Activated CD4-positive, alpha-beta T cell treated with anti-CD3 and anti-CD28 coated beads for 24 hours (primary cell): ENCODE data around the gene RFX4.

Experiments
- DNase-seq, 2 donors: peaks; one replicate each; pipeline ENCODE4 v3.0.0-alpha.2; 2020; ENCODE audit warnings: low read depth in 2 of 2

Gene RFX4

DNA sequence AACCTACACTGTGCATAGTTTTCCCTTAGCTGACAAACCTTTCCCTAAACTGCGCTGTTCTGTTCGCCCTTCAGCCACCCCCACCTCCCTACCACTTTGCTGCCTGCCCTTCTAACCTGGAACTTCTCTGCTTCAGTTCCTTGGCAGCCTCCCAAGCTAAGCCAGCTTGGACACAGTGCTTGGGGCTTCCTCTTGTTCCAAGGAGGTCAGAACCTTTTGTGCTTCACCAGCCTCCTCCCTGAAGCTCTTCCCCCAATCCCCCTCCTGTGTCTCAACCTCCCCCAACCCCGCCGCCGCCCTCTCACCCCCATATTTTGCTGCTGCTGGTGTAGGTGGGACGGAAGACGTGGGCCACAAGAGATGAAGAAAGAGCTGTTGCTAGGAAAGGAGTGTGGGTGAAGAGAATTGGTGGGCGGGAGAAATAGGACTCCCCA lies 183.6 kb downstream of the RFX4 start:
- DNase-seq, result no peak

DNA sequence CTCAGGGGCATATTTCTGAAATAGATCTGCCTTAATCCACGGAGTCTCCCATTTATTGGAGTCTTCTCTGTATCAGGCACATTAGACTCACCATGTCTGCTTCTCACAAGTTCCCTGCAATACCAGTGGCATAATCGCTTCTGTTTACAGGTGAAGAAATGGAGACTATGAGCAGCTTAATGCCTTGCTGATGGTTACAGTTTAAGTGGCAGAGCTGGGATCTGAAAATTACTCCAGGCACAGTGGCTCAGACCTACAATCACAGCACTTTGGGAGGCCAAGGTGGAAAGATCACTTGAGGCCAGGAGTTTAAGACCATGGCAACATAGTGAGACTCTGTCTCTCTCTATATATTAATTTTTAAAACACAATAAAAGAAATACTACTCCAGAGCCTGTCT lies 184.4 kb downstream of the RFX4 start:
- DNase-seq, result no peak

DNA sequence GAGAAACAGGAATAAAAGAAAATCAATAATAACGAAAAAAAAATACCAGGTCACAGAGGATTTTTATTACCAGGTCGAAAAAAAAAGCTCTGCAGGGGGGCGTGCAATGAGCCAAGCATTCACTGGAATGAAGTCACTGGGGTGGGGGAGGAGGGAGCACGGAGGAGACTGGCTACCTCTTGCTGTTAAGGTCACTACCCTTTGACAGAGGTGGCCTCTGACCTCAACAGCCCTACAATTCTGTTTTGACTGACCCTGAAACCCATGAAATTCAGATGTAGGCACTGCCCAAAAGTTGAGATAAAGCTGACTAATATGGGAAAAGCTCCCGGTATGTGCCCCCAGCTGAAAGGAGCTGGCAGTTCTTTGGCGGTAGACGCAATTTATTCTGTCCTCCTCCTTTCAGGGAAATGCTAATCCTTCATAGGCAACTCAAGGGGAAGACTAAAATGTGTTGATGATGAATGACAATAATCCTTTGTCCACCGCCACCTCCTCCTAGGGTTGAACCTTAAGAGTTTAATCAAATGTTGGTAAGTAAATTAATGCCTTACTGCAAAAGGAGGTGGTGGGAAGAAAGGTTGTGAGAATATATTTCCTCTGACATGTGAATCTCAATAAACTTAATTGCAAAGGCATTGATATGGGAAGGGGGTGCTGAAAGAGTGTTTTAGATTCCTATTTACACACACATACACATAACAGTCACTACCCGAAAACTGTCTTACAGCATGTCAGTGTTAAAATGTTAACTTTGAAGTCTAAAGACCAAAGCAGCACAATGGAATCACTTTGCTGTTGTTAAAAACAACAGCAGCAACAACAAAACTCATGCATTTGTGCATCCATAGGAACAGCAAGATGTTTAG lies 185.4 kb downstream of the RFX4 start:
- no peak for DNase-seq

DNA sequence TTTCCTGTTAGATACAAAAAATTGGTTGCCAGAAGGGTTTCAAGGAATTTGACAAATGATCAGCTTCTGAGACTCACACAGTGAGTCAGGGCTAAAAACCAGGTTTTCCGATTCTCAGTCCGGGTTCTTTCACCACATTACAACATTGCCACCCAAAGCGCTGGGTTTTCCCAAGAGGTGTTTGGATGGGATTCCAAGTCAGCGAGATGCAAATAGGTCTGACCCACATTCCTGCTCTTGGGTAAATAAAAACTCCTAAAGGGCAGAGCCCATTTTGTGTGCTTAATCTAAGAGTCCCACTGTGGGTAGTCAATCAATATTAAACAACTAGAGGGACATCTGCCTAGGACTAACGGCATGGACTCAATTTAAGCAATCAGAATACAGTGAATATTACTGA lies 186.3 kb downstream of the RFX4 start:
- no peak for DNase-seq

DNA sequence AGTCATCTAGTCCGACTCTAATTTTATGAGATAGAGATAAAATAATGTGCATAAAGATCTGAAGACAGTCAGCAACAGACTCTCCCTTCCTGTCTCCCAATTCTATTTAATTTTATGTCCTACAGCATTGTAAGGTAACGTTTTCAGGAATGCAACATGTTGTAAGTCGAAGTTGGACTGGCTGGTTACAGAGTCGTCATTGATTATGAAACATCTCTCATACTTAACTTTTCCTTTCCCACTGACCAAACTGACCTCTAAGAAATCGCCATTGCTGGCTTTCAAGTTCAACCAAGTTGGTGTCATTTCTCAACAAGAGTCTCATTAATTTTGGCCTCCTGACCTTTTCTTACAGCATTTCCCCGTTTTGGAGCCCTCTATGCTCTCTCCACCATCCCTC lies 186.7 kb downstream of the RFX4 start:
- no peak for DNase-seq

DNA sequence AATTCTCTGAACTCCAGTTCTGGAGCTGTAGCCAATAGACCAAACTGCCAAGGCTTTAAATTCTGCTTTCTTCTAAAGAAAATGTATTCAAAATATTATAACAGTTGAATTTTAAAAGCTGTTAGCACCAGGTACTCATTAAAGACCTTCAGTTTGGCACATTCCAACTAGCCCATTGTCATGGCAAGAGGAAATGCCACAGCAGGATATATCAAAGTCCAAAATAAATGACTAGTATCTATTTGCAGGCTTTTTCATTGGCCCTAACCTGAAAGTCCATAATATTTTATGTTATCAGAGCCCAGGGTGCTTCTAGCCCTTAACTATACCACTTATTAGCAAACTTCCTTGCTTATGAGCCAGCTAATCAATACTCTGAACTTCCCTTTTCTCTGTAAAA lies 188.6 kb downstream of the RFX4 start:
- no peak for DNase-seq

DNA sequence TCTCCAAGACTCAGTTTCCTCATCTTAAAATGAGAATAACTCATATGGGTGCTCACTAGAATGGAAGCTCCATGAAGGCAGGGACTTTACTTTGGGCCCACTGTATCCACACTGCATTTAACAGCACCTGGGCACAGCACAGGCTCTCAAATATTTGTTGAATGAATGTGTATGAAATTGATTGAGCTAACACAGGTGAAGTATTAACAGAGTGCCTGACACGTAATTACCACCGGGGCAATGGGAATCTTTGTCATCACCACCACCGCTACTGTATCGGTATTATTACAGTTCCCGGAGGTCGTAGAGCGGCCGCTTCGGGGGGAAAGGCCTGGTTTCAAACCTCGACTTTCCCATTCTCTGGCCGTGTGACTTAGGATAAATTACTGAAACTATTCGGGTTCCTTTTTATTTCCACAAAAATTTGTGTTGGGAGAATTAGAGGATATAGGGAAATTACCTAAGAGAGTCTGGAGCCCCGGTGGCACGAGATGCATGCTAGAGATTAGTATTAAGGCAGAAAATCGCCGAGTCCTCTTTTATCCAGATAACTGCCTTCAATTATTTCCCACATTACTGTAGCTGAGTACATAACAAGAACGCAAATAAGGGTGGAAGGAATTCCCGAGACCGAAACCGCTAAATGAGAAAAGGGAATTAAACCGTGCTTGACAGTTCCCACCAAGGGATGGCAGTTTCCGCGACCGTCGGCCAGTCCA lies 190.6 kb downstream of the RFX4 start:
- no peak for DNase-seq

DNA sequence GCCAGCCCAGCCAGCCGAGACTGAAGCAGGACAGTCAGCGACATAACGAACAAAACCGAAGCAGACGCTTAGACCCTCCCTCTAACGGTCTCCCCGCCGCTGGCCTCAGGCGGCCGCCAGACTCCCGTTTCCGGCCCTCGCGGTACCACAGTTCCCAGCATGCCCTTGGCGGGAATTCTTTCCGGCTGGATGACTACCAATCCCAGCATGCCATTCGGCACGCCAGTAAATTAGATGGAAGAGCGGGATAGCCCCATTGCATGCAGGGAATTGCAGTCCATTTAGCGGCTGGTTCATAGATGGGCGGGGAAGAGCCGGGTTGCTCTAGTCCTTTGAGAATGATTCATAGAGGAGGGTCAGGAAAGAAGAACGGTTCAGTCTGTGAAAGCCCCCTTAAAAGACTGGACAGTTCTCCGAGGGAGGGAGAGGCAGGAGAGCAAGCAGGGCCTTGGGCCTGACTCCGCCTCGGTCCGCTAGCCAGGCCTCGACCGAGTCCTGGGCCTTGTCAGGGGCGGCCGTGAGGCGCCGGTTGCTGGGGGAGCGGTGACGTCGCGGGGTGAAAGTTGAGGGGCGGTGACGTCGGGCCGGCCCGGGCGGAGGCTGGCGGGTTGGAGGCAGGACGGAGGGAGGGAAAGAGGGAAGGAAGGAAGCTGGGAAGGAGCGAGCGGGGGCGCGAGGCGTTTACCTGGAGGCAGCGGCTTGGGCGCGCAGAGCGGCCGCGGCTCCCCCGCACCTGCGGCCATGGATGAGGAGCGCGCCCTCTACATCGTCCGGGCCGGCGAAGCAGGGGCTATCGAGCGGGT lies 191.4 kb downstream of the RFX4 start, which contains the start of gene RIC8B:
Gene RIC8B, plus strand, starts transcription at position 678 of the 803 bp plus-strand sequence. Its CDS starts 64 bp downstream, at position 742.
- DNase-seq, result peak; percentile 74 to 76

DNA sequence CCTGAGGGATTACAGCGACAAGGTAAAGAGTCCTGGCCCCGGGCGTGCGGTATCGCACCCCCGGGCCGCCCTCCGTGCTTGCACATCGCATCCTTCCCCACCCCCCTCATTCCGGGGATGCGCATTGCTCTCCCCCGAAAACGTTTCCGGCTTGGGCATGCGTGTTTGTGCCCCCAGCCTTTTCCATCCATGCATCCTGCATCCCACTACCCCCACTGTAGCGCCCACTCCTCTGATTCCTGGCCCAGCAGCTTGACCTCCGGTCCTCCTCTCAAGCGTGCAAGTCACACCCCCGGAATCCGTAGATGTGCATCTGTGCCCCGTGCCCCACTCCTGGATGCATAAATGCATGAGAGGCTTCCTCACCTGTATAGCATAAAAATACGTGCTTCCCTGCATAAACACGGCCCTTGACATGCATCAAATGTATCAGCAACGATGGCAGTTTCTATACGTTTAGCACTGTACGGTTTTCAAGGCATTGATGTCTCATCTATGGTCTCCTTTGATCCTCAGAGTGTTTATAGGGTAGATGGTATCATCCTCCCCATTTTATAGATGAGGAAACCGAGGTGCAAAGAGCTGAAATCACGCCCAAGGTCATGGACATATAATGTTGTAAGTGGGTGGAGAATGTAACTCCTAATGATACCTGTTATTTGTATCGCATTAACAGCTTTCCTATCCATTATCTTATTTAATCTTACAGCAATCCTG lies 192.2 kb downstream of the RFX4 start:
- no peak for DNase-seq

DNA sequence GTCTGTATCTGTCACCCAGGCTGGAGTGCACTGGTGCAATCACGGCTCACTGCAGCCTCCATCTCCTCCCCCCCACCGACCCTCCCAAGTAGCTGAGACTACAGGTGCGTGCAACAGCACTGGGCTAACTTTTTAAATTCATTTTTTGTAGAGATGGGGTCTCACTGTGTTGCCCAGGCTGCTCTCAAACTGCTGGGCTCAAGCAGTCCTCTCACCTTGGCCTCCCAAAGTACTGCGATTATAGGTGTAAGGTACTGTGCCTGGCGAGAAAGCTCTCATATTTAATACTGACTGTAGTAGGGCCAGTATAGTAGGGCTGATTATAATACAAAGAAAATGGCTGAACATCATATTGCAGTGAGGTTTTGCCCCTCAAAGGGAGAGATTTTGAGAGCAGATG lies 194.1 kb downstream of the RFX4 start:
- DNase-seq, result no peak

DNA sequence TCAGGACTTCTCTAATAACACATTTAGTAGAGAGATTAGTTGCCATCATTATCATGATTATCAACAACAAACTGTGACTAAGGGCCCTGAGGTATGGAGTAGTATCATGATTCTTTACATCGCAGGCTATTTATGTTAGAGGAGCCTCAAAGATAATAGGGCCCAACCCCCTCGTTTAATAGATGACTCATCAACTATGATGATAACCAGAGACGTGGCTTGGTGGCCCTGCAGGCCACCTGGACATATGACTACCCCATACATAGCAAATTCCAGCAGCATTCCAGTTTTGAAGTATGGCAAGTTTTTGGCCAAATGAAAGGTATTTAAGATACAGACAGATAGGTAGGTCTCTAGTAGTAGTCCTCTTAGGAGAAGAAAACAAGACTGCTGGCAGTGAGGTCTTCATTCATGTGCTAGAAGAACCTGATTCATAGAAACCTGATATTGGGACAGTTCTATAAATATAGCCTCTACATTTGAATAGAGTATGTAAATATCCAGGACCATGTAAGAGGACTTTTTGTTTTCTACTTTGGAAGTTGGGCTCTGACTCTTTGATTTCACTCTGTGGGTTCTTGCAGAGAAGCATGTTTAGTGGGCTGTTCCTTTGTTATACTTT lies 197.3 kb downstream of the RFX4 start:
- no peak for DNase-seq

DNA sequence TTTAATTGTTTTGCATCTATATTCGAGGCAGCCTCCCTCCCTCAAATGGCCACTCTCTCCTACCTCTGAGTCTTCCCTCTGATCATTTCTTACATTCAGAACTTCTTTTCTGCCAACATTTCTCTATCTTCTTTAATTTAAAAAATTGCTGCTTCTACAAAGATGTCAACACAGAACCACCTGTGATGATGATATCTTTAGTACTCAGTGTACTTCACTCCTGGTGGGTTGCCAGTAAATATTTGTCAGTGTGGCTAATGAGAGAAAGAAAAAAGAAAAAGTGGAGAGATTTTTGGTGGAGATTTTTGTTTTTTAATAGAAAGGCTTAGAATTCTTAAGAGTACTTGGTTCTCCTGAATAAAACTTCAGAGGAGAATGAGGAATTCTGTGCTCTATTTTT lies 199.8 kb downstream of the RFX4 start:
- no peak for DNase-seq

DNA sequence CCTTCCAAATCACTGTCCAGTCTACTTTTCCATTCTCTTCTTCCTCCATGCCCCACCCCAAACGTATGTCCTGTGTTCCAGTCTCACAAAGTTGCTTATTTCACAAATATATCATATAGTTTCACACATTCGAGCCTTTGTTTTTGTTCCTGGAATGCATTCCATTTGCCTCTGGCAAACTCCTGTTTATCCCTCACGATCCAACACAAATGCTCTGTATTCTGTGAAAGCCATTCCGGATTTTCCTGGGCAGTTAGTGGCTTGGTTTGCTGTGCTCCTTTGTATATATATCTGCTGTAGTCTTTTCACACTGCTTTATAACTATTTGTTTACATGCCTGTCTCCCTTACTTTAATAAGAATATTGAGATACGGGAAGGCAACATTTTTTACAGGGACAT lies 200.7 kb downstream of the RFX4 start:
- DNase-seq, result no peak

DNA sequence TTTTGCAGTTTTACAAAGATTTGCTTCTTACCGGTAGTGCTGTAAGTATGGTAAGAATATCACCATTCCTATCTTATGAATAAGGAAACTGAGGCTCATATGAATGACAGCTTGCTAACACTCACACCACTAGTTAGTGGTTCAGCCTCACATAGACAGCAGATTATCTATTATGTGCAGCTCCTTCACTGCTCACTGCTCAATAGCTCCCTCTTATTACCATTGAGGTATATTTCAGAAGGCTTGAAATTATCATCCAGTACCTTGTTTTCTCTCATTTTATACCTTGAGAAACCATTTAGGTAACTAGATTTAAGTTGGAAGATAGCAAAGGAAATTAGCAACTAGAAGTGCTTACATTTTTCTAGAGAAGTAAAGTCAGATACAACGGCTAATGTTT lies 207.2 kb downstream of the RFX4 start:
- DNase-seq, result no peak

DNA sequence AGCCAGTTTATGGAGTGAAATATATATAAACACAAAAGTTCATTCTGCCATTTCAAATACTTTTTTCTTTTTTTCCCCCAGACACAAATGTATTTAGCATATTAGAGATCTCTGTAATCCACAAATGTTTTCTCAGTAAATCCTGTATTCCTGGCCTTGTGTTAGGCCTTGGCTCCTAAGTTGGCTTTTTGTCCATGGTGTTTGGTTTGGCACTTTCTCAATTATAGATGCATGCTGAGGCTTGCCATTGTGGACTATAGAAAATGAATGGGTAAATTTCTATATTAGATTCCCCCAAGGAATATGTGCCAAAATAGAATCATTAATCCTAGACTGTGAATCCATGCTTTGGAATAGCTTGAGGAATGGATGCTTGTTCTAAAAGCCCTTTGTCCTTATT lies 208.7 kb downstream of the RFX4 start:
- DNase-seq, result no peak

DNA sequence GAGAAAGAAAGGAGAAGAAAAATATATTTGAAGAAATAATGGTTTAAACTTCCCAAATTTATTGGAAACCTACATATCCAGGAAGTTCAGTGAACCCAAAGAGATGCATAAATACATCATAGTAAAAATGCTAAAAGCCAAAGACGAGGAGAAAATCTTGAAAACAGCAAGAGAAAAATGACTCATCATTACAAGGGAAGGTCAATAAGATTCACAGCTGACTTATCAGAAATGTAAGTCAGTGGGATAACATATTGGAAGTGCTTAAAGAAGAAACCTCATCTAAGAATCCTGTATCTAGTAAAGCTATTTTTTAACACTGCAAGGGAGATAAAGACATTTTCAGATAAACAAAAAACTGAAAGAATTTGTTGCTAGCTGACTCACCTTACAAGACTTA lies 211.6 kb downstream of the RFX4 start:
- DNase-seq, result no peak

DNA sequence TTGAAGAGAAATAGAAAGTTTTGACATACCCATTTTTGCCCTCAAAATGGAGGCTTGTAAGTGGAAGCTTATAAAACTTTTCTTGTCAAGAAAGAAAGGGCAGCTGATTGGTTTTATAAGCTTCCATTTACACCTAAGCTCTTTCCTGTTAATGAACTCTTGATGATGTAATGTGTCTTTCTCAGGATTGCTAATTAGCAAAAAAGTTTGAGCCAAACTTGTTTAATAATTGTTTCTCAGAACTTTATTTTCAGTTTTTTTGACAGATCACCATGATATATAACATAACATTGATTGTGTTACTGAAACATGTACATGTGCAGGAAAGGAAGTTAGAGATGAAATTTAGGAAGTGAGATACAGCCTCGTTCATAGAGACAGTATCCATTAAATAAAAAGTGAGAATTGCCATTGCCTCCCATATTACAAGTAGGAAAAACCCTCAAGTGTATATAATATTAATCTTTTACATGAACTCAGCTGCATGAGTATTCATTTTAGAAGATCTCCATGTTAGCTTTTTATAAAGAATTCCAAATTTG lies 218.4 kb downstream of the RFX4 start:
- DNase-seq, result no peak

DNA sequence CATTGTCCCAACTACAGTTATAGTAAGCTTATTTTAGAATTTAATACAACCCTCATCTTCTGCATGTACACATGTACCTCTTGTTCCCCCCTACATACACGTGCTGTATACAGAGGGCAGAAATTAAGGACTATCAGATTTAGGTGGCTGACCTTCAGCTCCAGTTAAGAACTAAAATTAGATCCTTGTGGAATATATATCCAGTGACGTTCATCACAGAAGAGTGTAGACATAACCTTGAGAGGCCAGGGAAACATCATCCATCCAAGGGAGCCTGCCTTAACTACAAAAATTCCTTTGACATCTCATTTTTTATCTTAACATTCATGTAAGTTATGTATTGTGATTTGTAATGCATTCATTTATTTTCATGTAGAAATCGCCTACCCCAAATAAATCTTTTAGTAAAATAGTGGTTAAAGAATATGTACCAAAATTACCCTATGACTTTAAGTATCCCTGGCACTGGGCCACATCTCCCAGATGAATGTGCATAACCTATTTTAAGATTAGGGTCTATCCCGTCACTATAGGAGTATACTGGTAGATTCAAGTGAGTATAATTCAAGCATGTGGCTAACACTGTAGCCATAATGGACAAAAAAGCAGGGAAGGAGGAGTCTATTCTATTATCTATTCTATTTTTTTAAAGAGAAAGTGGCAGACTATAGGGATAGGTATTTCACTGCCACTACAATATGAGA lies 219.2 kb downstream of the RFX4 start:
- no peak for DNase-seq

DNA sequence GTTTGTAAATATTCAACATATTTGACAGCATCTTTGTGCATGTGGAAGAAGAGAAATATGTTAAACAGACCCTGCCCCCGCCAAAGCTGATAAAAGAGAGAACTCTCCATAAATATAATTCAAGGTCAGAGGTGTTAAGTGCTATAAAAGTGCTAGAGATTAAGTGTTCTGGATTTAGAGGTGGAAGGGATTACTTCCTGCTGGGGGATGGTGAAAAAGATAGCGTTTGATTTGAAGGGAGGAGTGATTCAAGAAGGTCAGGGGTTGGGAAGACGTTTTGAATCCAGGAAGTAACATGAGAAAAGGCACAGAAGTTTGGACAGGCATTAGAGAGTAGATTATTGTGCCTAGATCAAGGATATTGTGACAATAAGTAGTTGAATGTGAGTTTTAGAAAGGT lies 221.9 kb downstream of the RFX4 start:
- no peak for DNase-seq
